ENCODE measurements around the gene BCKDHA.

BCKDHA gene

GRCh38 chr19:41416194-41416674 is 18.6 kb downstream of the BCKDHA start:
- H3K4me3 ChIP-seq (ENCODE audit: low read depth in 1 of 2, low read length in 2 of 2), result no peak overlapping the region
- peaks cover 53% of the 10 kb centered on the region for H3K36me3 ChIP-seq (ENCODE audit: insufficient read depth, low read length)

GRCh38 chr19:41420101-41420880 is 22.7 kb downstream of the BCKDHA start:
- Histone ChIP-seq H3K9ac (ENCODE audit: low read depth, low read length) (no peak overlapping the region), H3K4me3 (ENCODE audit: low read depth in 1 of 2, low read length in 2 of 2) (no peak overlapping the region), H3K27me3 (ENCODE audit: insufficient read depth, low read length, poor library complexity) (no peaks in the 10 kb centered on the region), H3K4me1 (ENCODE audit: insufficient read depth, low read length) (no peaks in the 10 kb centered on the region), H3K4me2 (ENCODE audit: insufficient read depth, low read length) (no peak overlapping the region), H3K79me2 (ENCODE audit: insufficient read depth, low read length) (no peaks in the 10 kb centered on the region), H3K9me3 (ENCODE audit: insufficient read depth, low read length, severe bottlenecking) (no peaks in the 10 kb centered on the region), H4K20me1 (ENCODE audit: insufficient read depth, low read length) (no peaks in the 10 kb centered on the region; the same call in 1 of the 2 replicates), H2AFZ (ENCODE audit: low read depth, low read length) (no peak overlapping the region), H3K27ac (ENCODE audit: low read length) (no peak overlapping the region), H3K36me3 (ENCODE audit: insufficient read depth, low read length) (peaks cover 60% of the 10 kb centered on the region)
- DNase-seq (no peak), ATAC-seq (ENCODE audit: insufficient read depth, low read depth) (no peak)
- no peak for TF ChIP-seq EZH2 (IDR thresholded peaks at IDR 0.05; ENCODE audit: borderline replicate concordance, low read depth, low read length, severe bottlenecking)

More at GRCh38 chr19:41416194-41416674, 18.6 kb downstream of the BCKDHA start:
- H3K79me2 ChIP-seq (ENCODE audit: insufficient read depth, low read length), result no peaks in the 10 kb centered on the region
- H3K4me1 ChIP-seq (ENCODE audit: insufficient read depth, low read length), result no peaks in the 10 kb centered on the region
- H3K9me3 ChIP-seq (ENCODE audit: insufficient read depth, low read length, severe bottlenecking), result no peaks in the 10 kb centered on the region
- no peak overlapping the region for H3K4me2 ChIP-seq (ENCODE audit: insufficient read depth, low read length)
- H2AFZ ChIP-seq (ENCODE audit: low read depth, low read length), result no peak overlapping the region
- H3K27ac ChIP-seq (ENCODE audit: low read length), result no peak overlapping the region
- no peaks in the 10 kb centered on the region for H3K27me3 ChIP-seq (ENCODE audit: insufficient read depth, low read length, poor library complexity)
- ATAC-seq (ENCODE audit: insufficient read depth, low read depth) (no peak), DNase-seq (no peak)
- TF ChIP-seq CTCF (IDR thresholded peaks at IDR 0.05; ENCODE audit: borderline replicate concordance, extremely low read depth, low read length, poor library complexity, severe bottlenecking) (no peak), EZH2 (IDR thresholded peaks at IDR 0.05; ENCODE audit: borderline replicate concordance, low read depth, low read length, severe bottlenecking) (no peak)
- H4K20me1 ChIP-seq (ENCODE audit: insufficient read depth, low read length), result no peaks in the 10 kb centered on the region
- H3K9ac ChIP-seq (ENCODE audit: low read depth, low read length), result no peak overlapping the region

- ATAC-seq (ENCODE audit: insufficient read depth, low read depth) (no peak), DNase-seq (no peak)
- no peaks in the 10 kb centered on the region for H3K79me2 ChIP-seq (ENCODE audit: insufficient read depth, low read length)
- H3K4me3 ChIP-seq (ENCODE audit: low read depth in 1 of 2, low read length in 2 of 2), result no peak overlapping the region
- no peak overlapping the region for H2AFZ ChIP-seq (ENCODE audit: low read depth, low read length)
- TF ChIP-seq EZH2 (IDR thresholded peaks at IDR 0.05; ENCODE audit: borderline replicate concordance, low read depth, low read length, severe bottlenecking) (no peak), CTCF (IDR thresholded peaks at IDR 0.05; ENCODE audit: borderline replicate concordance, extremely low read depth, low read length, poor library complexity, severe bottlenecking) (no peak)
- H3K27ac ChIP-seq (ENCODE audit: low read length), result no peak overlapping the region
- no peak overlapping the region for H3K9ac ChIP-seq (ENCODE audit: low read depth, low read length)
- H3K36me3 ChIP-seq (ENCODE audit: insufficient read depth, low read length), result peaks cover 65% of the 10 kb centered on the region
- H3K9me3 ChIP-seq (ENCODE audit: insufficient read depth, low read length, severe bottlenecking), result no peaks in the 10 kb centered on the region
- H3K4me1 ChIP-seq (ENCODE audit: insufficient read depth, low read length), result no peaks in the 10 kb centered on the region
- peaks cover 4% of the 10 kb centered on the region; the same call in 1 of the 2 replicates for H4K20me1 ChIP-seq (ENCODE audit: insufficient read depth, low read length)
- H3K4me2 ChIP-seq (ENCODE audit: insufficient read depth, low read length), result no peak overlapping the region
- no peaks in the 10 kb centered on the region for H3K27me3 ChIP-seq (ENCODE audit: insufficient read depth, low read length, poor library complexity)
These were observed 23.7 kb downstream of the BCKDHA start for GRCh38 chr19:41421314-41421713.

- Histone ChIP-seq H4K20me1 (ENCODE audit: insufficient read depth, low read length) (peaks cover 4% of the 10 kb centered on the region; the same call in 1 of the 2 replicates), H3K4me1 (ENCODE audit: insufficient read depth, low read length) (no peaks in the 10 kb centered on the region), H3K4me3 (ENCODE audit: low read depth in 1 of 2, low read length in 2 of 2) (no peak overlapping the region), H3K27ac (ENCODE audit: low read length) (no peak overlapping the region), H3K9me3 (ENCODE audit: insufficient read depth, low read length, severe bottlenecking) (no peaks in the 10 kb centered on the region), H3K4me2 (ENCODE audit: insufficient read depth, low read length) (no peak overlapping the region), H3K27me3 (ENCODE audit: insufficient read depth, low read length, poor library complexity) (no peaks in the 10 kb centered on the region), H2AFZ (ENCODE audit: low read depth, low read length) (no peak overlapping the region), H3K36me3 (ENCODE audit: insufficient read depth, low read length) (peaks cover 64% of the 10 kb centered on the region), H3K79me2 (ENCODE audit: insufficient read depth, low read length) (no peaks in the 10 kb centered on the region), H3K9ac (ENCODE audit: low read depth, low read length) (no peak overlapping the region)
- ATAC-seq (ENCODE audit: insufficient read depth, low read depth) (no peak), DNase-seq (no peak)
- TF ChIP-seq EZH2 (IDR thresholded peaks at IDR 0.05; ENCODE audit: borderline replicate concordance, low read depth, low read length, severe bottlenecking) (no peak), CTCF (IDR thresholded peaks at IDR 0.05; ENCODE audit: borderline replicate concordance, extremely low read depth, low read length, poor library complexity, severe bottlenecking) (no peak)
These were observed 24.4 kb downstream of the BCKDHA start for GRCh38 chr19:41421973-41422372.
